Activated CD8-positive, alpha-beta memory T cell treated with anti-CD3 and anti-CD28 coated beads, Interleukin-2, amount 50 U/mL, for 1 hour (primary cell): Measurements from ENCODE around the gene PKDREJ.
"Not testable (repeated sequence)": the region's sequence is repeated elsewhere in the genome, so short reads cannot be mapped to it uniquely, and the experiment has no call there.

Source experiments
- DNase-seq: peaks from one replicate; pipeline ENCODE4 v3.0.0-alpha.2; 2020; ENCODE audit errors: extremely low read depth

PKDREJ gene

GRCh38 chr22:46263216-46263590 is at the start of gene PKDREJ:
TSS of gene PKDREJ (minus strand) at chr22:46263343. CDS start at chr22:46263322, 21 bp downstream.
- DNase-seq = no peak

GRCh38 chr22:46312848-46313247 is 49.7 kb upstream of the PKDREJ start:
- not testable (repeated sequence) for DNase-seq

GRCh38 chr22:46312056-46312455 is 48.9 kb upstream of the PKDREJ start:
- no peak for DNase-seq

- no peak for DNase-seq
Measured at GRCh38 chr22:46309526-46310085, 46.5 kb upstream of the PKDREJ start.

GRCh38 chr22:46308283-46308988 is 45.3 kb upstream of the PKDREJ start:
- DNase-seq = no peak

- DNase-seq = no peak
Measured at GRCh38 chr22:46303347-46303965, 40.3 kb upstream of the PKDREJ start.

GRCh38 chr22:46300491-46300890 is 37.3 kb upstream of the PKDREJ start:
- no peak for DNase-seq

- no peak for DNase-seq
Measured at GRCh38 chr22:46299101-46299500, 36.0 kb upstream of the PKDREJ start.

GRCh38 chr22:46297151-46297812 is 34.1 kb upstream of the PKDREJ start:
- DNase-seq = no peak

- peak; percentile 93 for DNase-seq
Measured at GRCh38 chr22:46296257-46297150, 33.4 kb upstream of the PKDREJ start, which contains the start of gene GTSE1. TSS of gene GTSE1 (plus strand) at chr22:46296870. CDS start at chr22:46297401, 531 bp downstream.

GRCh38 chr22:46295277-46295971 is 32.3 kb upstream of the PKDREJ start:
- DNase-seq = no peak

GRCh38 chr22:46294784-46295183 is 31.6 kb upstream of the PKDREJ start:
- no peak for DNase-seq

- no peak for DNase-seq
Measured at GRCh38 chr22:46293577-46294260, 30.6 kb upstream of the PKDREJ start.

GRCh38 chr22:46292732-46293131 is 29.6 kb upstream of the PKDREJ start:
- DNase-seq = no peak

- DNase-seq = no peak
Measured at GRCh38 chr22:46292173-46292572, 29.0 kb upstream of the PKDREJ start.

- no peak for DNase-seq
Measured at GRCh38 chr22:46290843-46291785, 28.0 kb upstream of the PKDREJ start.

- DNase-seq = no peak
Measured at GRCh38 chr22:46290121-46290842, 27.1 kb upstream of the PKDREJ start.

- no peak for DNase-seq
Measured at GRCh38 chr22:46289244-46289891, 26.2 kb upstream of the PKDREJ start.
